B cell (primary cell): ENCODE measurements around the gene LENG1. TPM values are rescaled to one million over a fixed set of nuclear protein-coding genes. Genes with fewer than 3 reads are reported as not detected.

Experiments used
- ATAC-seq: fragments of 200-7000 bp; cut with Tn5 transposase; one replicate; pipeline ENCODE4 v1.10.0; 2021; ENCODE audit warnings: low read depth, mild to moderate bottlenecking, moderate number of reproducible peaks, moderate library complexity
- CTCF ChIA-PET: fragments of 350-600 bp; sonication (Branson Sonifier 250); formaldehyde crosslinking; loops from one replicate; lab custom pipeline; 2021; ENCODE audit warnings: antibody characterized with exemption, inconsistent platforms; lab: Charles Lee
- POLR2A ChIA-PET: fragments of 350-600 bp; sonication (Branson Sonifier 250); formaldehyde crosslinking; loops from one replicate; lab custom pipeline; 2021; ENCODE audit warnings: antibody characterized with exemption; lab: Charles Lee
- DNase-seq: peaks from one replicate; pipeline ENCODE4 v3.0.0; 2013
- H2AFZ ChIP-seq: 2 replicates; pipeline ENCODE4 v1.6.1; 2012; ENCODE audit warnings: mild to moderate bottlenecking, low read depth, low read length; ENCODE audit not compliant: insufficient read depth, poor library complexity, severe bottlenecking
- H3K27ac ChIP-seq, 2 donors: 1 replicate in 1 of 2; 2 replicates in 1 of 2; pipeline ENCODE4 v1.5.1; 2012 to 2013; ENCODE audit warnings: low read length in 2 of 2, mild to moderate bottlenecking in 2 of 2, moderate library complexity in 1 of 2
- H3K27me3 ChIP-seq, 4 experiments: fragments of 200-600 bp in 1 of 4; sonication (generic) in 1 of 4; replicated peaks in 1 of 4; 1 replicate in 2 of 4; 2 replicates in 2 of 4; pipeline versions ENCODE4 v1.6.1 to v1.7.0; 2013 to 2016; ENCODE audit warnings: low read length in 3 of 4, mild to moderate bottlenecking in 2 of 4, mixed read lengths in 1 of 4, moderate library complexity in 1 of 4; ENCODE audit not compliant: insufficient read depth in 4 of 4, control insufficient read depth in 3 of 4; ENCODE audit errors: control extremely low read depth in 1 of 4
- H3K36me3 ChIP-seq, 2 experiments: replicated peaks in 1 of 2; 1 replicate in 1 of 2; 2 replicates in 1 of 2; pipeline versions ENCODE4 v1.6.1 to v1.7.1; 2013; ENCODE audit warnings: low read length in 1 of 2; ENCODE audit not compliant: insufficient read depth in 2 of 2, control insufficient read depth in 1 of 2; ENCODE audit errors: control extremely low read depth in 1 of 2, extremely low read depth in 1 of 2
- H3K4me1 ChIP-seq, 2 donors: fragments of 200-600 bp in 1 of 2; sonication (generic) in 1 of 2; 1 replicate in 1 of 2; 2 replicates in 1 of 2; pipeline versions ENCODE4 v1.5.1 to v1.6.1; 2013 to 2017; ENCODE audit warnings: low read length in 2 of 2; ENCODE audit not compliant: control insufficient read depth in 2 of 2, insufficient read depth in 2 of 2
- H3K4me2 ChIP-seq: replicated peaks from 2 replicates; pipeline ENCODE3; 2012; ENCODE audit warnings: mild to moderate bottlenecking, low read depth, low read length; ENCODE audit not compliant: poor library complexity, severe bottlenecking
- H3K4me3 ChIP-seq, 5 experiments: fragments of 200-600 bp in 1 of 5; sonication (generic) in 1 of 5; 1 replicate in 3 of 5; 2 replicates in 2 of 5; pipeline versions ENCODE4 v1.5.1 to v1.7.0; 2011 to 2016; ENCODE audit warnings: low read length in 4 of 5, mild to moderate bottlenecking in 4 of 5, low read depth in 2 of 5, control low read depth in 1 of 5, moderate library complexity in 1 of 5; ENCODE audit not compliant: insufficient read depth in 1 of 5; ENCODE audit errors: control extremely low read depth in 1 of 5, extremely low read depth in 1 of 5
- H3K79me2 ChIP-seq: fragments of 200-600 bp; sonication (generic); one replicate; pipeline ENCODE4 v1.6.0; 2016; ENCODE audit warnings: low read length; ENCODE audit not compliant: control insufficient read depth, insufficient read depth
- H3K9ac ChIP-seq: fragments of 200-600 bp; sonication (generic); 2 replicates; pipeline ENCODE4 v1.6.1; 2017; ENCODE audit warnings: mild to moderate bottlenecking, low read length, moderate library complexity
- H3K9me3 ChIP-seq, 3 donors: one replicate each; pipeline versions ENCODE4 v1.6.1 to v1.7.1; 2013; ENCODE audit warnings: low read length in 2 of 3; ENCODE audit not compliant: control insufficient read depth in 2 of 3, insufficient read depth in 1 of 3; ENCODE audit errors: control extremely low read depth in 1 of 3
- H4K20me1 ChIP-seq: 2 replicates; pipeline ENCODE4 v1.6.0; 2012; ENCODE audit warnings: mild to moderate bottlenecking, low read length; ENCODE audit not compliant: insufficient read depth, control insufficient read depth, poor library complexity, severe bottlenecking
- H3K27ac Mint-ChIP-seq: one replicate; pipeline ENCODE4 v1.8.0; 2021; ENCODE audit warnings: mixed read lengths
- H3K27me3 Mint-ChIP-seq: one replicate; pipeline ENCODE4 v1.8.0; 2021; ENCODE audit warnings: mixed read lengths
- H3K4me1 Mint-ChIP-seq: one replicate; pipeline ENCODE4 v1.8.0; 2021; ENCODE audit warnings: mixed read lengths
- H3K4me3 Mint-ChIP-seq: one replicate; pipeline ENCODE4 v1.8.0; 2021; ENCODE audit warnings: mixed read lengths
- H3K9me3 Mint-ChIP-seq: one replicate; pipeline ENCODE4 v1.8.0; 2022; ENCODE audit warnings: mixed read lengths; ENCODE audit not compliant: insufficient read depth
- CTCF ChIP-seq: fragments of 200-600 bp; IDR thresholded peaks from one replicate; pipeline ENCODE4 v1.8.0; 2022; ENCODE audit warnings: antibody characterized with exemption, mild to moderate bottlenecking
- EZH2 ChIP-seq: IDR thresholded peaks from 2 replicates; pipeline ENCODE4 v1.6.1; 2012; ENCODE audit warnings: borderline replicate concordance, low read depth, mild to moderate bottlenecking, moderate library complexity, low read length; ENCODE audit not compliant: insufficient read depth, poor library complexity, severe bottlenecking
- WGBS: methylation state at CpG from one replicate; pipeline ENCODE4 v1.1.5; 2013; ENCODE audit warnings: missing lambda C conversion rate; ENCODE audit not compliant: insufficient coverage; 5-methylcytosine and 5-hydroxymethylcytosine counted together
- intact Hi-C: fragments of 100-400 bp; cut with micrococcal nuclease; formaldehyde crosslinking; loops from one replicate; pipeline ENCODE4 v1.10.0; 2022
- polyA plus RNA-seq: library from polyadenylated mRNA; depleted of rRNA; stranded (reverse); fragments of >200 nt; gene quantifications from 2 replicates; pipeline ENCODE4 v1.2.3, GENCODE V29; 2012
- total RNA-seq, 2 donors: library from RNA; stranded (reverse); fragments of 120-200 nt in 1 of 2; gene quantifications; 1 replicate in 1 of 2; 2 replicates in 1 of 2; pipeline versions ENCODE4 v1.2.3 to v1.2.4, GENCODE V29; 2013 to 2022

Gene LENG1
- total and polyA plus RNA-seq, 2 donors (not counting 1 experiment from before 2014, with no cell fraction given), result 9.2 to 16.5 TPM

GRCh38 chr19:54186351-54186750 is 26.8 kb upstream of the LENG1 start:
- Mint-ChIP-seq H3K4me3 (no peak overlapping the region), H3K27ac (no peak overlapping the region)

GRCh38 chr19:54183431-54183830 is 23.9 kb upstream of the LENG1 start:
- POLR2A ChIA-PET, result no interaction called here

More at GRCh38 chr19:54186351-54186750, 26.8 kb upstream of the LENG1 start:
- Histone ChIP-seq H3K9me3 (no peaks in the 10 kb centered on the region), H3K27ac (no peak overlapping the region), H3K4me3 (no peak overlapping the region), H3K36me3 (peaks cover 0 to 3% of the 10 kb centered on the region in 2 experiments), H3K79me2 (no peaks in the 10 kb centered on the region), H3K9ac (no peak overlapping the region), H2AFZ (no peak overlapping the region), H3K27me3 (no peaks in the 10 kb centered on the region), H3K4me1 (peaks cover 11% of the 10 kb centered on the region in 2 donors), H4K20me1 (peaks cover 12% of the 10 kb centered on the region), H3K4me2 (no peak overlapping the region)
- ChIA-PET POLR2A (no interaction called here), CTCF (no interaction called here)
- no peak for ATAC-seq
- DNase-seq, result no peak
- WGBS, result 95% methylated on average over 5 of the region's 8 CpGs
- no peaks in the 10 kb centered on the region for H3K9me3 Mint-ChIP-seq
- TF ChIP-seq CTCF (no peak), EZH2 (no peak)
- intact Hi-C loops, result loop anchor here (5.0 kb wide), 1 partner anchor 46 kb away; no protein-coding TSS in a partner anchor
- peaks cover 17% of the 10 kb centered on the region for H3K4me1 Mint-ChIP-seq
- no peaks in the 10 kb centered on the region for H3K27me3 Mint-ChIP-seq

More at GRCh38 chr19:54183431-54183830, 23.9 kb upstream of the LENG1 start:
- peaks cover 8% of the 10 kb centered on the region for H3K4me1 Mint-ChIP-seq
- CTCF ChIA-PET, result interaction anchor here (0.6 kb wide), 1 partner anchor 16 kb away, joined by 3 read pairs; no protein-coding TSS in a partner anchor
- H3K4me1 ChIP-seq, result peaks cover 5 to 6% of the 10 kb centered on the region in 2 donors
- H3K27me3 Mint-ChIP-seq, result no peaks in the 10 kb centered on the region
- no peak overlapping the region for H3K4me3 Mint-ChIP-seq
- ATAC-seq (no peak), DNase-seq (no peak)
- H3K79me2 ChIP-seq, result no peaks in the 10 kb centered on the region
- H3K4me2 ChIP-seq, result no peak overlapping the region
- peaks cover 0 to 9% of the 10 kb centered on the region in 2 experiments for H3K36me3 ChIP-seq
- no peak overlapping the region for H3K4me3 ChIP-seq
- 89% methylated on average over 11 of the region's 11 CpGs for WGBS
- no peak overlapping the region for H3K27ac Mint-ChIP-seq
- H4K20me1 ChIP-seq, result peaks cover 5% of the 10 kb centered on the region
- intact Hi-C loops, result no loop called here
- H3K9ac ChIP-seq, result no peak overlapping the region
- TF ChIP-seq CTCF, result no peak
- no peak for TF ChIP-seq EZH2
- H3K9me3 ChIP-seq, result no peaks in the 10 kb centered on the region
- no peak overlapping the region for H2AFZ ChIP-seq
- H3K9me3 Mint-ChIP-seq, result no peaks in the 10 kb centered on the region
- H3K27ac ChIP-seq, result no peak overlapping the region
- no peaks in the 10 kb centered on the region for H3K27me3 ChIP-seq
